ENCODE data around the gene CDCA3. TPM values are rescaled to one million over a fixed set of nuclear protein-coding genes. Genes with fewer than 3 reads are reported as not detected.

CDCA3 gene
- total and polyA plus RNA-seq, 2 of the 4 experiments (the other 2 are of a cell fraction) = 23.5 to 61.0 TPM

- Histone ChIP-seq H3K27me3 (ENCODE audit: control insufficient read depth, insufficient read depth, low read length) (no peaks in the 10 kb centered on the region), H4K8ac (ENCODE audit: low read depth in 2 of 2, low read length in 2 of 2) (no peak overlapping the region), H4K91ac (ENCODE audit: insufficient read depth, low read depth, low read length) (no peak overlapping the region), H3K9me3 (ENCODE audit: control insufficient read depth, insufficient read depth, low read length) (no peaks in the 10 kb centered on the region), H3K79me1 (ENCODE audit: low read depth in 1 of 2, low read length in 2 of 2) (no peaks in the 10 kb centered on the region; a peak in 1 of 4 replicates), H3K9me1 (ENCODE audit: insufficient read depth, low read length) (no peaks in the 10 kb centered on the region; the same call in 1 of the 2 replicates), H3K4me1 (ENCODE audit: control insufficient read depth, insufficient read depth, low read length) (peaks cover 3% of the 10 kb centered on the region), H2BK20ac (ENCODE audit: low read depth, low read length) (no peak overlapping the region), H2BK15ac (ENCODE audit: low read depth, low read length) (no peak overlapping the region), H2BK5ac (ENCODE audit: low read depth, low read length, poor library complexity, severe bottlenecking) (no peak overlapping the region), H3K9ac (ENCODE audit: low read depth, low read length) (no peak overlapping the region), H4K5ac (ENCODE audit: low read depth, low read length) (no peak overlapping the region), H2AK5ac (ENCODE audit: low read depth, low read length) (no peak overlapping the region), H3K4me2 (ENCODE audit: low read depth, low read length) (no peak overlapping the region), H3K14ac (replicated peaks; ENCODE audit: low read depth, low read length) (no peak overlapping the region), H2AK9ac (replicated peaks; ENCODE audit: low read depth, low read length, poor library complexity) (no peak overlapping the region), H3K23ac (ENCODE audit: low read depth, low read length) (no peak overlapping the region), H2AFZ (replicated peaks; ENCODE audit: low read length, poor library complexity) (no peak overlapping the region), H3K36me3 (ENCODE audit: control insufficient read depth, insufficient read depth, low read length) (no peaks in the 10 kb centered on the region), H4K20me1 (ENCODE audit: insufficient read depth, low read length) (no peaks in the 10 kb centered on the region), H2BK120ac (ENCODE audit: low read depth, low read length) (no peak overlapping the region), H3K4me3 (ENCODE audit: insufficient read depth, low read depth, low read length) (no peak overlapping the region), H3K4ac (ENCODE audit: low read depth, low read length) (no peak overlapping the region), H3K56ac (ENCODE audit: extremely low read depth, insufficient read depth, low read length) (no peak overlapping the region), H3K18ac (ENCODE audit: low read depth, low read length) (no peak overlapping the region), H3K27ac (ENCODE audit: insufficient read depth, low read length) (no peak overlapping the region)
- ATAC-seq (ENCODE audit: low read depth) (no peak), DNase-seq (peak; percentile 38)
- no TSS peak for BruUV-seq (replicated peaks)
- POLR2A ChIA-PET (ENCODE audit: unreplicated experiment) = no interaction called here
- in situ Hi-C loops (cut with MboI; ENCODE audit: low sequenced_read_pairs) (no loop called here), dilution Hi-C loops (cut with HindIII; ENCODE audit: low sequenced_read_pairs, unreplicated experiment) (no loop called here), intact Hi-C loops (cut with micrococcal nuclease) (no loop called here)
- TF ChIP-seq MAFK (IDR thresholded peaks at IDR 0.05; ENCODE audit: low read depth, low read length) (no peak), MAZ (IDR thresholded peaks at IDR 0.05; ENCODE audit: borderline replicate concordance, low read depth, low read length) (no peak), RCOR1 (IDR thresholded peaks at IDR 0.05; ENCODE audit: insufficient replicate concordance, low read length) (no peak), POLR2A (IDR thresholded peaks at IDR 0.05; ENCODE audit: low read depth, low read length) (no peak), FOS (IDR thresholded peaks at IDR 0.05; ENCODE audit: low read depth, low read length) (no peak), CEBPB (IDR thresholded peaks at IDR 0.05; ENCODE audit: low read depth, low read length) (no peak), NFE2L2 (IDR thresholded peaks at IDR 0.05; ENCODE audit: low read depth, low read length) (no peak), BHLHE40 (IDR thresholded peaks at IDR 0.05; ENCODE audit: low read depth, low read length) (no peak), CTCF (conservative IDR thresholded peaks at IDR 0.05; ENCODE audit: low read depth, low read length) (no peak), CHD1 (IDR thresholded peaks at IDR 0.05; ENCODE audit: low read depth, low read length) (no peak), ELK1 (IDR thresholded peaks at IDR 0.05; ENCODE audit: borderline replicate concordance, low read depth, low read length) (no peak)
- 60% methylated on average over 1 of the region's 10 CpGs; no CpG with 5 or more reads in 1 of the 2 experiments for WGBS, 2 experiments (ENCODE audit: extremely low coverage in 2 of 2, insufficient read length in 1 of 2)
- CTCF ChIA-PET = interaction anchor here (0.7 kb wide), 1 partner anchor 27 kb away, joined by 3 read pairs; the partner anchor contains the start of gene SPSB2
Observed at GRCh38 chr12:6899837-6900519, 48.9 kb upstream of the CDCA3 start.
